HepG2 (cell line): Measurements from ENCODE around the gene EPHA10. TPM values are rescaled to one million over a fixed set of nuclear protein-coding genes. Genes with fewer than 3 reads are reported as not detected.
"Not testable (repeated sequence)": the region's sequence is repeated elsewhere in the genome, so short reads cannot be mapped to it uniquely, and the experiment has no call there.

Experiments used
- ATAC-seq: fragments of 200-7000 bp; cut with Tn5 transposase; 3 replicates; pipeline ENCODE4 v1.9.1; 2020; ENCODE audit warnings: mild to moderate bottlenecking, moderate library complexity
- BruUV-seq: library from RNA; stranded (reverse); fragments of 400-500 nt; replicated peaks from 2 replicates; lab custom pipeline; 2021; lab: Mats Ljungman, UMichigan
- CTCF ChIA-PET: fragments of 300-600 bp; formaldehyde crosslinking; extraction: SDS; loops from one replicate; lab custom pipeline; 2021; ENCODE audit warnings: low total read pairs, inconsistent platforms, low intra/inter-chr PET ratio; lab: Yijun Ruan, JAX
- POLR2A ChIA-PET: fragments of 350-600 bp; sonication (Branson Sonifier 250); formaldehyde crosslinking; loops from one replicate; lab custom pipeline; 2020; ENCODE audit warnings: antibody characterized with exemption, inconsistent platforms; lab: Yijun Ruan, JAX
- DNase-seq: peaks from one replicate; pipeline ENCODE4 v3.0.0-alpha.2; 2015; ENCODE audit warnings: low spot score
- FAIRE-seq: peaks from 3 replicates; lab custom pipeline; 2011; peaks lifted over from hg19 to GRCh38; lab: Jason Lieb, UNC
- H2AFZ ChIP-seq: one replicate; pipeline ENCODE4 v1.6.1; 2011; ENCODE audit warnings: low read length, inconsistent platforms
- H3K27ac ChIP-seq: fragments of 300-600 bp; 3 replicates; pipeline ENCODE4 v1.8.0; 2011; ENCODE audit warnings: mixed run types, mild to moderate bottlenecking, mixed read lengths, low read length, inconsistent platforms; ENCODE audit not compliant: insufficient read depth; ENCODE audit errors: extremely low read length
- H3K27me3 ChIP-seq, 2 experiments: fragments of 200-600 bp in 1 of 2; 2 replicates in 1 of 2; 3 replicates in 1 of 2; pipeline versions ENCODE4 v1.6.0 to v1.8.0; 2011; ENCODE audit warnings: low read length in 2 of 2, mild to moderate bottlenecking in 2 of 2, moderate library complexity in 2 of 2, inconsistent platforms in 1 of 2; ENCODE audit not compliant: insufficient read depth in 2 of 2, control insufficient read depth in 1 of 2
- H3K36me3 ChIP-seq, 2 experiments: fragments of 200-600 bp in 1 of 2; replicated peaks in 1 of 2; 2 replicates in 1 of 2; 3 replicates in 1 of 2; pipeline versions ENCODE4 v1.5.1 to v1.8.0; 2011; ENCODE audit warnings: low read length in 2 of 2, inconsistent platforms in 1 of 2; ENCODE audit not compliant: insufficient read depth in 2 of 2, control insufficient read depth in 1 of 2
- H3K4me1 ChIP-seq: 2 replicates; pipeline ENCODE4 v1.5.1; 2012; ENCODE audit warnings: low read length, inconsistent platforms; ENCODE audit not compliant: insufficient read depth
- H3K4me2 ChIP-seq: 2 replicates; pipeline ENCODE4 v1.6.0; 2011; ENCODE audit warnings: low read depth, low read length, inconsistent platforms
- H3K4me3 ChIP-seq, 3 experiments: fragments of 200-600 bp in 1 of 3; sonication (generic), shearing (Covaris generic) in 1 of 3; replicated peaks in 1 of 3; 2 replicates each; pipeline ENCODE4 v1.5.1; 2011 to 2016; ENCODE audit warnings: low read length in 3 of 3, inconsistent platforms in 2 of 3, low read depth in 2 of 3, mild to moderate bottlenecking in 2 of 3, control low read depth in 1 of 3, mixed read lengths in 1 of 3; ENCODE audit not compliant: insufficient read depth in 1 of 3
- H3K79me2 ChIP-seq: one replicate; pipeline ENCODE4 v1.6.1; 2011; ENCODE audit warnings: low read length, inconsistent platforms; ENCODE audit not compliant: insufficient read depth
- H3K9ac ChIP-seq: 2 replicates; pipeline ENCODE4 v1.6.0; 2011; ENCODE audit warnings: mild to moderate bottlenecking, low read depth, low read length, inconsistent platforms; ENCODE audit not compliant: insufficient read depth
- H3K9me3 ChIP-seq: 2 replicates; pipeline ENCODE4 v1.5.1; 2012; ENCODE audit warnings: mild to moderate bottlenecking, low read length
- H4K20me1 ChIP-seq: 2 replicates; pipeline ENCODE4 v1.6.0; 2011; ENCODE audit warnings: inconsistent platforms, mild to moderate bottlenecking, low read length, moderate library complexity; ENCODE audit not compliant: insufficient read depth
- DMAP1 ChIP-seq: IDR thresholded peaks from 2 replicates; pipeline ENCODE4 v1.6.1; 2016
- DR1 ChIP-seq: sonication (generic); formaldehyde crosslinking; IDR thresholded peaks from 2 replicates; pipeline ENCODE4 v1.8.0; 2021; ENCODE audit warnings: mild to moderate bottlenecking, missing genetic modification reagents, inconsistent platforms
- GPN1 ChIP-seq: sonication (generic); formaldehyde crosslinking; IDR thresholded peaks from 2 replicates; pipeline ENCODE4 v1.5.1; 2020; ENCODE audit warnings: missing genetic modification reagents, borderline replicate concordance
- NFE2L2 ChIP-seq: fragments of 150-350 bp; IDR thresholded peaks from 2 replicates; pipeline ENCODE4 v1.6.1; 2014; ENCODE audit warnings: low read length
- NR1H2 ChIP-seq: sonication (generic); formaldehyde crosslinking; IDR thresholded peaks from 2 replicates; pipeline ENCODE4 v1.8.1; 2022; ENCODE audit warnings: low read depth, missing genetic modification reagents, borderline replicate concordance
- RAD21 ChIP-seq: fragments of 450-650 bp; formaldehyde crosslinking; IDR thresholded peaks from 2 replicates; pipeline ENCODE4 v1.5.0; 2020; ENCODE audit warnings: mild to moderate bottlenecking
- STAG1 ChIP-seq: sonication (generic); formaldehyde crosslinking; IDR thresholded peaks from 2 replicates; pipeline ENCODE4 v1.4.0; 2020; ENCODE audit warnings: missing genetic modification reagents
- ZBTB7A ChIP-seq: sonication (generic); formaldehyde crosslinking; IDR thresholded peaks from 2 replicates; pipeline ENCODE4 v1.8.0; 2022; ENCODE audit warnings: mild to moderate bottlenecking, missing genetic modification reagents
- ZNF484 ChIP-seq: sonication (generic); formaldehyde crosslinking; IDR thresholded peaks from 2 replicates; pipeline ENCODE4 v1.5.1; 2020; ENCODE audit warnings: mild to moderate bottlenecking, low read depth, missing genetic modification reagents, borderline replicate concordance
- ZNF776 ChIP-seq: sonication (generic); formaldehyde crosslinking; IDR thresholded peaks from 2 replicates; pipeline ENCODE4 v1.4.0; 2020; ENCODE audit warnings: mild to moderate bottlenecking, missing genetic modification reagents
- WGBS: methylation state at CpG from one replicate; pipeline ENCODE4 v1.1.6; 2017; ENCODE audit warnings: low lambda C conversion rate; 5-methylcytosine and 5-hydroxymethylcytosine counted together
- in situ Hi-C: cut with HindIII; loops from 2 replicates; pipeline ENCODE4 v1.10.0; 2017; ENCODE audit warnings: low pct_unique_long_range_greater_than_20kb; ENCODE audit not compliant: extremely low pct_ligation_motif_present
- intact Hi-C: fragments of 100-400 bp; cut with micrococcal nuclease; formaldehyde crosslinking; loops from one replicate; pipeline ENCODE4 v1.10.0; 2022; ENCODE audit not compliant: unreplicated experiment
- polyA plus RNA-seq, 8 experiments: library from polyadenylated mRNA; depleted of rRNA in 3 of 8; stranded (reverse) in 7 of 8; unstranded in 1 of 8; fragments of >200 nt; fragmentation: Illumina TruSeq in 4 of 8; extraction: Trizol in 4 of 8; gene quantifications; 2 replicates each; pipeline versions ENCODE4 v1.2.1 to v1.2.3, GENCODE V29; 2011 to 2016; ENCODE audit warnings: low read depth in 4 of 8, missing spikeins in 1 of 8, mixed read lengths in 1 of 8; ENCODE audit not compliant: insufficient read depth in 1 of 8
- total RNA-seq, 5 experiments: library from RNA; depleted of rRNA; stranded (reverse); fragments of >200 nt; fragmentation: Illumina TruSeq; extraction: Trizol; gene quantifications; 2 replicates each; pipeline ENCODE4 v1.2.3, GENCODE V29; 2016; ENCODE audit warnings: low read depth in 1 of 5
- TF ChIP-seq, protein P1 (sequence below): sonication (generic); formaldehyde crosslinking; IDR thresholded peaks from 2 replicates; pipeline ENCODE4 v1.5.0; 2020; ENCODE audit warnings: mild to moderate bottlenecking, missing genetic modification reagents, moderate library complexity
- TF ChIP-seq, protein P2 (sequence below): sonication (generic); formaldehyde crosslinking; IDR thresholded peaks from 2 replicates; pipeline ENCODE4 v1.5.0; 2020; ENCODE audit warnings: missing genetic modification reagents, mild to moderate bottlenecking, borderline replicate concordance

Gene EPHA10
- total and polyA plus RNA-seq, 2 of the 13 experiments (the other 11 are each of a cell fraction or from before 2014, with no cell fraction given): 0.11 to 0.58 TPM

DNA sequence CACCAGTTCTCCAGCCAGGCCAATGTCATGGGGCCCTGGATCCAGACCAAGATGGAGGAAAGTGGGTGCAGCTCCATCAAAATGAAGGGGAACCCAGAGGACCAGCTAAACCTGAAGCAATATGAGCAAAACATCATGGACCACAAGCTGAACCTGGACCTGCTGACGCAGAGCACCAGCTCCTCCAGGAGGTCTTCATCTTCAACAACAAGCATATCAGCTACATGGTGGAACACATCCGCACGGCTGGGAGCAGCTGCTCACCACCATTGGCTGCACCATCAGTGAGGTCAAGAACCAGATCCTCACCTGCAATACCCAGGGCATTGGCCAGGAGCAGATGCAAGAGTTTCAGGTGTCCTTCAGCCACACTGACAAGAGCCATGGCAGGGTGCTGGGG lies 13.7 kb upstream of the EPHA10 start:
- peak; percentile 50; the same call in 2 of the 3 replicates for ATAC-seq
- intact Hi-C loops (no loop called here), in situ Hi-C loops (no loop called here)
- TF ChIP-seq STAG1 (CRISPR knock-in tag) (peak; percentile 52), ZNF484 (CRISPR knock-in tag) (no peak), DR1 (no peak), RAD21 (CRISPR knock-in tag) (peak; percentile 15; the same call in 1 of the 2 replicates)
- TF ChIP-seq, protein P1, sequence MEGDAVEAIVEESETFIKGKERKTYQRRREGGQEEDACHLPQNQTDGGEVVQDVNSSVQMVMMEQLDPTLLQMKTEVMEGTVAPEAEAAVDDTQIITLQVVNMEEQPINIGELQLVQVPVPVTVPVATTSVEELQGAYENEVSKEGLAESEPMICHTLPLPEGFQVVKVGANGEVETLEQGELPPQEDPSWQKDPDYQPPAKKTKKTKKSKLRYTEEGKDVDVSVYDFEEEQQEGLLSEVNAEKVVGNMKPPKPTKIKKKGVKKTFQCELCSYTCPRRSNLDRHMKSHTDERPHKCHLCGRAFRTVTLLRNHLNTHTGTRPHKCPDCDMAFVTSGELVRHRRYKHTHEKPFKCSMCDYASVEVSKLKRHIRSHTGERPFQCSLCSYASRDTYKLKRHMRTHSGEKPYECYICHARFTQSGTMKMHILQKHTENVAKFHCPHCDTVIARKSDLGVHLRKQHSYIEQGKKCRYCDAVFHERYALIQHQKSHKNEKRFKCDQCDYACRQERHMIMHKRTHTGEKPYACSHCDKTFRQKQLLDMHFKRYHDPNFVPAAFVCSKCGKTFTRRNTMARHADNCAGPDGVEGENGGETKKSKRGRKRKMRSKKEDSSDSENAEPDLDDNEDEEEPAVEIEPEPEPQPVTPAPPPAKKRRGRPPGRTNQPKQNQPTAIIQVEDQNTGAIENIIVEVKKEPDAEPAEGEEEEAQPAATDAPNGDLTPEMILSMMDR (CRISPR knock-in tag): peak; percentile 52
- Histone ChIP-seq H4K20me1 (no peaks in the 10 kb centered on the region), H2AFZ (no peak overlapping the region), H3K36me3 (no peaks in the 10 kb centered on the region), H3K4me2 (no peak overlapping the region), H3K9ac (no peak overlapping the region), H3K27me3 (peaks cover 3 to 7% of the 10 kb centered on the region in 2 experiments; a peak in 2 of 5 replicates), H3K79me2 (no peaks in the 10 kb centered on the region), H3K9me3 (no peaks in the 10 kb centered on the region), H3K4me1 (peaks cover 16% of the 10 kb centered on the region), H3K27ac (no peak overlapping the region), H3K4me3 (no peak overlapping the region)
- FAIRE-seq: no peak
- ChIA-PET POLR2A (no interaction called here), CTCF (no interaction called here)
- no CpG with 5 or more reads among the region's 3 CpGs for WGBS
- BruUV-seq: no TSS peak
- DNase-seq: no peak

DNA sequence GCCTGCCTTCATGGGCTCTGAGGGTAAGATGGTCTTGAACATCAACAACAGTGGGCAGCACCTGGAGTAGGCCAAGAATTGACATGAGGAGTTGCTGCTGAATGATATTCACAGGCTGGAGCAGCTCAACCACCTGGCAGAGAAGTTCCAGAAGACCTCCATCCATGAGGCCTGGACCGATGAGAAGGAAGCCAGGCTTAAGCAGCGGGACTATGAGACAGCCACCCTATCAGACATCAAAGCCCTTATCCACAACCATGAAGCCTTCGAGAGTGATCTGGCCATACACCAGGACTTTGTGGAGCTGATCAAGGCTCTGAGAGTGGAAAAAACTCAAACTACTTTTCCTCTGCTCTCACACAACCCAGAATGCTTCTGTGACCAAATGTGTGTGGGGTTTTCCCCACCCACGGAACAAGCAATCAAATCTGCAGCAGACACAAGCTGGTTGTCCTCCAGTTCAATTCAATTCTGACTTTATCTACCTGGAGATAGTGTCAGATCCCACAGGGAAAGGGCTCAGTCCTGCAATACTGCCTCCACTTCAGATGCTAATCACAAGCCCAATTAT lies 12.1 kb upstream of the EPHA10 start:
- peak; percentile 40 for ATAC-seq

DNA sequence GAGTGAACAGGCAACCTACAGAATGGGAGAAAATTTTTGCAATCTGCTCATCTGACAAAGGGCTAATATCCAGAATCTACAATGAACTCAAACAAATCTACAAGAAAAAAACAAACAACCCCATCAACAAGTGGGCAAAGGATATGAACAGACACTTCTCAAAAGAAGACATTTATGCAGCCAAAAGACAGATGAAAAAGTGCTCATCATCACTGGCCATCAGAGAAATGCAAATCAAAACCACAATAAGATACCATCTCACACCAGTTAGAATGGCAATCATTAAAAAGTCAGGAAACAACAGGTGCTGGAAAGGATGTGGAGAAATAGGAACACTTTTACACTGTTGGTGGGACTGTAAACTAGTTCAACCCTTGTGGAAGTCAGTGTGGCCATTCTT lies 6.5 kb upstream of the EPHA10 start:
- DNase-seq, H3K4me3 ChIP-seq, H4K20me1 ChIP-seq, in situ Hi-C loops, BruUV-seq, FAIRE-seq, CTCF ChIA-PET, H3K4me1 ChIP-seq, ATAC-seq, H3K79me2 ChIP-seq, H3K4me2 ChIP-seq, H3K27ac ChIP-seq, intact Hi-C loops, POLR2A ChIA-PET, H2AFZ ChIP-seq, H3K9ac ChIP-seq, H3K9me3 ChIP-seq, H3K36me3 ChIP-seq: not testable (repeated sequence)
- H3K27me3 ChIP-seq: peaks cover 0 to 10% of the 10 kb centered on the region in 2 experiments; a peak in 2 of 5 replicates

More for the DNA sequence above, 12.1 kb upstream of the EPHA10 start:
- no TSS peak for BruUV-seq
- intact Hi-C loops: no loop called here
- H3K27me3 ChIP-seq: peaks cover 3% of the 10 kb centered on the region in 2 experiments; a peak in 2 of 5 replicates
- no peak for FAIRE-seq
- H4K20me1 ChIP-seq: no peaks in the 10 kb centered on the region
- no peak for DNase-seq
- H3K4me1 ChIP-seq: peaks cover 16% of the 10 kb centered on the region
- no peak overlapping the region for H3K9ac ChIP-seq
- H3K27ac ChIP-seq: no peak overlapping the region
- POLR2A ChIA-PET: no interaction called here
- TF ChIP-seq ZBTB7A (CRISPR knock-in tag) (no peak), ZNF776 (no peak), NFE2L2 (no peak), NR1H2 (CRISPR knock-in tag) (no peak), DMAP1 (CRISPR knock-in tag) (no peak), GPN1 (no peak)
- TF ChIP-seq, protein P2, sequence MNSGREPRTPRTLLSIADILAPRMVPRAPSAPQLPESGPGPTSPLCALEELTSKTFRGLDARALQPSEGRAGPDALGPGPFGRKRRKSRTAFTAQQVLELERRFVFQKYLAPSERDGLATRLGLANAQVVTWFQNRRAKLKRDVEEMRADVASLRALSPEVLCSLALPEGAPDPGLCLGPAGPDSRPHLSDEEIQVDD: no peak
- H3K9me3 ChIP-seq: no peaks in the 10 kb centered on the region
- no peak overlapping the region for H3K4me3 ChIP-seq
- 27% methylated on average over 4 of the region's 4 CpGs for WGBS
- no peak overlapping the region for H3K4me2 ChIP-seq
- in situ Hi-C loops: no loop called here
- no peaks in the 10 kb centered on the region for H3K79me2 ChIP-seq
- no peaks in the 10 kb centered on the region for H3K36me3 ChIP-seq
- CTCF ChIA-PET: no interaction called here
- H2AFZ ChIP-seq: no peak overlapping the region
